HK-2 (cell line): Measurements from ENCODE around the gene PKDCC.
A peak's percentile ranks its signal among the peaks of the same experiment; 100 is the strongest.
"Not testable (repeated sequence)": the region's sequence is repeated elsewhere in the genome, so short reads cannot be mapped to it uniquely, and the experiment has no call there.

Experiments used
- DNase-seq: peaks from one replicate; pipeline ENCODE4 v3.0.0-alpha.2; 2018; ENCODE audit not compliant: unreplicated experiment

Gene PKDCC

GRCh38 chr2:42030200-42030759 is 17.5 kb upstream of the PKDCC start:
- DNase-seq, result no peak

DNA sequence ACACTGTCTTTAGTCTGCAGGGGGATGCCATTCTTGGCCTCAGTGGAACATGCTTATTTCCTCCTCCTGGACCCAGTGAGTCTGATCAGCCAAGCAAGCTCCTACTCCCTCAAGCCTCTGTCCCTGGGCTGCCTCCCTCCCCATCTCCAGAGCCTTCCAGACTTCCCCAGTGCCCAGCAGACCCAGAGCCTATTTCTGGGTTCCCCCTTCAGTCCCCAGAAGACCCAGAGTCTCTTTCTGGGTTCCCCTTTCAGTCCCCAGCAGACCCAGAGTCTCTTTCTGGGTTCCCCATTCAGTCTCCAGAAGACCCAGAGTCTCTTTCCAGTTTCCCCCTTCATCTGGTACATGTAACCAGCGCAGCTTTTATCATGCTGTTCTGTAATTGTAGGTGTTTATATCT is 17.0 kb upstream of the PKDCC start:
- DNase-seq, result no peak

GRCh38 chr2:42031281-42032223 is 16.3 kb upstream of the PKDCC start:
- DNase-seq, result no peak

DNA sequence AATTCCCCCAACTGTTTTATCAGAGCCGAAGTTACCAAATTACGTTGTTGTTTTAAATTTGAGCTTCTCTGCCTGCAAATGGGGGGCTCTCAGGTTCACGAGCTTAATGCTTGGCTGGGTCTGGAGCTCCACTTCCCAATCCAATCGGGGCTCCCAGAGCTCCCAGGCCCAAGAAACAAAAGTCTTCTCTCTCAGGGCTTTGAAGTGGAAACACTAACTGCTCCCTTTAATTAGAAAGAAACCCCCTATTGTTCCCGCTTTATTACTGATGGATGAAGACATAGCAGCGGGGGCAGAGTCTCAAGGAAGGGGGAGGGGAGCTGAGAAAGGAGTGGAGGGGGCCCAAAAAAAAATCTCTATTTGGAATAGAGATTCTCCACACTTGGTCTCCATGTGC is 15.6 kb upstream of the PKDCC start:
- no peak for DNase-seq

DNA sequence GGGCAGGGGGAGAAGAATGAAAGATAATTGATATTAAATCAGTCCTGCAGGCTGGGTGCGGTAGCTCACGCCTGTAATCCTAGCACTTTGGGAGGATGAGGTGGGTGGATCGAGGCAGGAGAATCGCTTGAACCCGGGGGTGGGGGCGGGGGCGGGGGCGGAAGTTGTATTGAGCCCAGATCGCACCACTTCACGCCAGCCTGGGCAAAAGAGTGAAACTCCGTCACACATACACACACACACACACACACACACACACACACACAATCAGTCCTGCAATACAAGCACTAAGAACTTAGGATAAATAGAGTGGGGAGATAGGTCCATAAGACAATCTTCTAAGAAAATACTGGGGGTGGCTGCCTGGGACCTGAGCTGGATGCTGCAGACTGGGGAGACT is 15.1 kb upstream of the PKDCC start:
- DNase-seq, result no peak

- DNase-seq, result not testable (repeated sequence)
Measured at GRCh38 chr2:42034096-42034495, 13.7 kb upstream of the PKDCC start.

DNA sequence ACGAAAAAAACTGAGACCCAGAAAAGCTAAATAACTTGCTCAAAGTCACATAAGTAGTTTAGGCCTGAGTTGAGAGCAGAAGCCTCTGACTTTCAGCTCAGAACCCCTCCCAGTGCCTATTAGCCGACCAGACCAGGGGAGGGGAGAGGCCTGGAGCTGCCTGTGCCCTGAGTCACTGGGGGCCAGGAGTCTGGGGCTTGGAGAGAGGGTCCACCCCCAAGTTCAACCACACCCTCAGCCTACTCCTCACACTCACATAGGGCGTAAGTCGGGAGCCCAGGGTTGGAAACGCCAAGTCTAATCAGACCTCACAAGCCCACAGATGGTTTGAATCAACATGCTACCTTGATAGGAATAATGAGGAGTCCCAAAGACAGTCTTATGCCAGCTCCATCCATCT is 12.6 kb upstream of the PKDCC start:
- DNase-seq, result no peak

DNA sequence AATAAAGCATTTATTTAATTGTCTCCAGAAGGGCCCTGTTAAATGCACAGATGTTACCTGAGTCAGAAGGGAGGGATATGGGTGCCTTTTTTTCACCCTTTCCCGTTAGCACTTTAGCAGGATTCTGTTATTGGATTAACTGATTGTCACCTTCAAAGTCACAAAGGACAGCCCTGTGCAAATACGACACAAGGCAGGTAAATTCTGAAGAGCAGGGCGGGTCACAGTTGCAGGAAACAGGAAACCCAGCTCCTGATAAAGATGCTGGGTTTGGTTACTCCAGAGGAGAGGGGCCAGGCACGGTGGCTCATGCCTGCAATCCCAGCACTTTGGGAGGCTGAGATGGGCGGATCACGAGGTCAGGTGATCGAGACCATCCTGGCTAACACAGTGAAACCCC is 11.4 kb upstream of the PKDCC start:
- DNase-seq, result no peak

GRCh38 chr2:42036940-42037339 is 10.9 kb upstream of the PKDCC start:
- DNase-seq, result no peak

DNA sequence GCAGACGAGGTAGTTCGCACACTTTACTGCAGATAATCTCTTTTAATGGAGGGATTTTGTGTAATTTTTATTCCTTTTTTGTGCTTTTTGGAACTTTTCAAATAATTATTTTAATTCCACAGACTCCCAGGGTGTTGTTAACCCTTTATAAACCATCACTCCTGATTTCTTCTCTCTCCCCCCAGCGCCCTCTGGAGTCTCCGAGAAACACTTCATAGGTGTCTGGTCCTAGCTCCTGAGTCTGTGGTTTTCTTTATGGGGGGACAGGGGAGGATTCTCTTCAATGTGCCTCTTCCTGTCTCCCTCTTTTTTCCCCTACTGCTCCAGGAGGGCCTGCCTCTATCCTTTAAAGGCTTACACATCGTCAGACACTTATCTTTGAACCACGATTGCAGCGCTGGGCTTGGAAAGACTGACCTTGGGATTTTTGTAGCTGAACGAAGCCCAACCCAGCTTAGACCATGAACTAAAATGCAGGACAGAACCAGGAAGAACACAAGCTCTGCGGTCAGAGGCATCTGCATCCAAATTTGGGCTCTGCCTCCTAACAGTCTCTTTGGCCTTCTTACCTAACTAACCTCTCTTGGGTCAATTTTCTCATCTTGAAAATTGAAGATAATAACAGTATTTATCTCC is 7.1 kb upstream of the PKDCC start:
- DNase-seq, result no peak

GRCh38 chr2:42041377-42042127 is 6.3 kb upstream of the PKDCC start:
- no peak for DNase-seq

GRCh38 chr2:42042631-42043355 is 5.0 kb upstream of the PKDCC start:
- no peak for DNase-seq

DNA sequence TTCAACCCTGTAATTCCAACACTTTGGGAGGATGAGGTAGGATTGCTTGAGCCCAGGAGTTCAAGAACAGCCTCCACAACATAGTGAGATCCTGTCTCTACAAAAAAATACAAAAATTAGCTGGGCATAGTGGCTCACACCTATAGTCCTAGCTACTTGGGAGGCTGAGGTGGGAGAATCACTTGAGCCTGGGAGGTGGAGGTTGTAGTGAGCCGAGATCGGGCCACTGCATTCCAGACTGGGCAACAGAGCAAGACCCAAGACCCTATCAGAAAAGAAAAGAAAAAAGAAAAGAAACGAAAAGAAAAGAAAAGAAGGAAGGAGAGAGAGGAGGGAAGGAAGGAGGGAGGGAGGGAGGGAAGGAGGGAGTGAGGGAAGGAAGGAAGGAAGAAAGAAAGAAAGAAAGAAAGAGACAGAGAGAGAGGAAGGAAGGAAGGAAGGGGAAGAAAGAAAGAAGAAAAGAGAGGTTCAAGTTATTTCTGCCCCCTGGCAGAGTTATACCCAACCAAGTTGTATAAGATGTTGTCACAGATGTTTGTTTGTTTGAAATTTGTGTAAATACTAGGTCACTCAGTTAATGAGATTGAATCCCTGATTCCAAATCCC is 3.9 kb upstream of the PKDCC start:
- DNase-seq, result no peak

- DNase-seq, result no peak
Measured at GRCh38 chr2:42044939-42045338, 2.9 kb upstream of the PKDCC start.

- DNase-seq, result no peak
Measured at GRCh38 chr2:42045352-42045751, 2.5 kb upstream of the PKDCC start.

DNA sequence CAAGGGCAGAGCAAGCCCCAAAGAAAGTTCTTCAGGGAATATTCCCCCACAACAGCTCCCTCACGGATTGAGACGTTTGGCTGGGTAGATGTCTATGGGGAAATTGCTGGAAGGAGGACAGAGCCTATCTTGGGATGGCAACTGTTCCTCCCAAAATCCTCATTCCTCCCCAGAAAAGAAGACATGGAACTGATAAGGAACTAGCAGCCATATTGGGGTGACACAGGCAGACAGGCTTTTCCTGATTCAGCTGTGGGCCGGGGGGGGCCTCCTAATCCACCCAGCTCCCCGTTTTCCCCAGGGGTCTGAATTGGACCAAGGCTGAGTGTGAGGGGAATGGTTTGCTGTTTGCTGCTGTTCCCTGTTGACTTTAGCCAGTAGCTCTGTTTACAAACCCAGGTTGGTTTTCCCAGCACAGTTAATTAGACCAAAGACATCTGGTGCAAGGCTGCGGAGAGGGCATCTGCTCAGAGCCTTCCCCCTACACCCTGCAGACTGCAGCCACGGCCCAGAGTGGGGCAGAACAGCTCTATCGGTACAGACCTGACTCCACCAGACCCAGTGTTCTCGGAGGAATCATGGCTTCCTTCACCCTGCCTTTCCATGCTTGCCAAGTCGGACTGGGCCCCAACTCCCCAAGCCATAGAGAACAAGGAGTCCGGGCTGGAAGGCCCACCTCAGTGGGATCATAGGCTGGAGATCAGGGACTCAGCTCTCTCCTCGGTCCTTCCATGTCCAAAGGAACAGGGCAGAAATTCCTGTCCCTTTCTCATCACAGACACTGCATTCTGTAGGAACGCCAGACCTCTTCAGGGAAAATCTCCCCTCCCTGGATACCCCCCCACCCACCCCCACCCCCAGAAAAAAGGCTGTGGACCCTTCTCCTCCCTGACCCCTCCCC is 1.7 kb upstream of the PKDCC start:
- DNase-seq, result no peak

DNA sequence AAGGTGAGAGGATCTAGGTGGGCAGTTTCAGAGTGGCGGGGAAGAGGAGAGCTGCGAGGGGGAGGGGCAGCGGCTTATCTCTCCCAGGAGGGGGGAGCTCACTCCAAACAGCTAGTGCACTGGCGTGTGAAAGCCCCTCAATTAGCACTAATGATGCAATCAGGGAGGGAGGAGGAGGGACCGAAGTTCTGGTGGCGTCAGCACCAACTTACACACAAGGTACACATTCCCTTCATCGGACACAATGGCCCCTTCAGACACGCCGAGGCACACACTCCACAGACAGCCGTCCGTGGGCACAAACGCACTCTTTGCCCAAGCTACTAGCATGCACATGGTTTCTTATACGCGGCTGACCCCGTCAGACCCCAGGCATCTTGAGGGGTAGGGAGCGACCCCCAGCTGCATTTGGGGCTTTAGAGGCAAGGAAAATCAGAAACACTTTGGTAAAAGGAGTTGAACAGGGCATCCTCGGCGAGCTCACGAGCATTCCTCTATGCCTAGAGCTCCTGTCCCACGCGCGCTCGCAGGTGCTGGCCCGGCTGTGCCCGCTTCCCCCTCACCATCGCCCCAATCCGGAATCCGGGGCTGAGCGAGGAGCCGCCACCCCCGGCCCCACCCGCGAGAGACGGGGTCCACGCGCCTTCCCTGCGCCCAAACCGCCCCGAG is 868 bp upstream of the PKDCC start:
- DNase-seq, result no peak

DNA sequence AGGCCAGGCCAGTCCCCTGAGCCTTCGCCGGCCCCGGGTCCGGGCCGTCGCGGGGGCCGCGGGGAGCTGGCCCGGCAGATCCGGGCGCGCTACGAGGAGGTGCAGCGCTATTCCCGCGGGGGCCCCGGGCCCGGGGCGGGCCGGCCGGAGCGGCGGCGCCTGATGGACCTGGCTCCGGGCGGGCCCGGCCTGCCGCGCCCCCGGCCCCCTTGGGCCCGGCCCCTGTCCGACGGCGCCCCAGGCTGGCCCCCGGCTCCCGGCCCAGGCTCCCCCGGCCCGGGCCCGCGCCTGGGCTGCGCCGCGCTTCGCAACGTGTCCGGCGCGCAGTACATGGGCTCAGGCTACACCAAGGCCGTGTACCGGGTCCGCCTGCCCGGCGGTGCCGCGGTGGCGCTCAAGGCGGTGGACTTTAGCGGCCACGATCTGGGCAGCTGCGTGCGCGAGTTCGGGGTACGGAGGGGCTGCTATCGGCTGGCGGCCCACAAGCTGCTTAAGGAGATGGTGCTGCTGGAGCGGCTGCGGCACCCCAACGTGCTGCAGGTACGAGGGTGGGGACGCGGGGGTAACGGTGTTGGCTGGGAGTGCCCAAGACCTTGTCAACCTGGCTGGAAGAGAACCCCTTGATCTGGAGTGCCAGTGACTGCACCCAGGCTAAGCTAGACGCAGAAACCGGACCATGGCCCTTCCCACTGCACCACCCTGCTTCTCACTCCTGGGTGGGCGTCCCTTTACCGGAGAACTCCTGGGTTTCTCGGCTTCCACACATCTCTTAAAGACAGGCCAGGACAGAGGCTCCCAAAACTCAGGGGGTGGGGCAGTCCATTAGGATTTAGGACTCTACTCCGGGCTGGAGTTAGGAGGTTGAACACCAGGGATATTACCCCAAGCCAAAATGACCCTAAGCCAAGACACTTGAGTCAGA is 739 bp downstream of the PKDCC start:
- DNase-seq, result peak; percentile 44
